ENCODE measurements around the gene BRPF1. TPM values are rescaled to one million over a fixed set of nuclear protein-coding genes. Genes with fewer than 3 reads are reported as not detected.

Gene BRPF1
- total and polyA plus RNA-seq, 4 donors: 8.3 to 26.4 (median 16.0) TPM

DNA sequence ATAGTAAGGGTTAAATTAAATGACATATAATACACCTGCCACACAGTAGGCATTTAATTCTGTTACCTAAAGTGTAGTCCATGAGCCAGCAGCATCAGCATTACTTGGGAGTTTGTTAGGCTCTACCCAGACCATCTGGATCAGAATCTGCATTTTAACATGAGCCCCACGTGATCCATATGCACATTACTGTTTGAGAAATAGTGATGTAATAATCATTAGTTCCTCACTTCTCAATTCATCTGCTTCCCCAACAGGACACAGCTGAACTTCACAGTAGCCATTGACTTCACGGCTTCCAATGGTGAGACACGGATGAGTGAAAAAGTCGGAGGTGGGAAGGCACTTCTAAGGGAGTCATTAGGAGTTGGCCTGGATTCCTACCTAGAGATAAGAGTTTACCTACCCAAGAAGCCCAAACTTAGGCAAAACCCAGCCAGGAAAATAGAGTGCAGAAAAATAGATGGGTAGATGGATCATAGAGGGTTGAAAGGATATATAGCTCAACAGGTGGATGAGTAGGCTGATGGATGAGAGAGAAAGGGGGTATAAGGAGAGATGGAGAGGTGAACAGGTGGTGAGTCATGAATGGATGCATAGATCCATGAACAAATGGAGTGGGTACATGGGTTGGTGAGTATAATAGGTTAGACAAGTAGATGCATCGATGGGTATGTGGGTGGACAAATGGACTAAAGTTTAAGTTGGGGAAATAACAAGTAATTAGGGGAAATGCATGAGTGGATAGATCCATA is 14.6 kb upstream of the BRPF1 start:
- H3K9ac ChIP-seq (ENCODE audit: insufficient read depth in 1 of 2, low read length in 2 of 2): no peak overlapping the region
- ATAC-seq (ENCODE audit: insufficient read depth, low FRiP score) (no peak), DNase-seq (no peak)
- H3K9me3 ChIP-seq (ENCODE audit: control insufficient read depth in 4 of 4, insufficient read depth in 3 of 4, low read length in 3 of 4): no peaks in the 10 kb centered on the region
- no peaks in the 10 kb centered on the region for H3K4me1 ChIP-seq (ENCODE audit: control insufficient read depth in 5 of 5, insufficient read depth in 5 of 5, low read length in 5 of 5)
- no peaks in the 10 kb centered on the region for H3K36me3 ChIP-seq (ENCODE audit: control insufficient read depth in 4 of 4, insufficient read depth in 4 of 4, low read length in 4 of 4)
- 49 to 72% methylated on average over 5 of the region's 5 CpGs for WGBS, 2 donors
- TF ChIP-seq, protein P1, sequence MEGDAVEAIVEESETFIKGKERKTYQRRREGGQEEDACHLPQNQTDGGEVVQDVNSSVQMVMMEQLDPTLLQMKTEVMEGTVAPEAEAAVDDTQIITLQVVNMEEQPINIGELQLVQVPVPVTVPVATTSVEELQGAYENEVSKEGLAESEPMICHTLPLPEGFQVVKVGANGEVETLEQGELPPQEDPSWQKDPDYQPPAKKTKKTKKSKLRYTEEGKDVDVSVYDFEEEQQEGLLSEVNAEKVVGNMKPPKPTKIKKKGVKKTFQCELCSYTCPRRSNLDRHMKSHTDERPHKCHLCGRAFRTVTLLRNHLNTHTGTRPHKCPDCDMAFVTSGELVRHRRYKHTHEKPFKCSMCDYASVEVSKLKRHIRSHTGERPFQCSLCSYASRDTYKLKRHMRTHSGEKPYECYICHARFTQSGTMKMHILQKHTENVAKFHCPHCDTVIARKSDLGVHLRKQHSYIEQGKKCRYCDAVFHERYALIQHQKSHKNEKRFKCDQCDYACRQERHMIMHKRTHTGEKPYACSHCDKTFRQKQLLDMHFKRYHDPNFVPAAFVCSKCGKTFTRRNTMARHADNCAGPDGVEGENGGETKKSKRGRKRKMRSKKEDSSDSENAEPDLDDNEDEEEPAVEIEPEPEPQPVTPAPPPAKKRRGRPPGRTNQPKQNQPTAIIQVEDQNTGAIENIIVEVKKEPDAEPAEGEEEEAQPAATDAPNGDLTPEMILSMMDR (IDR thresholded peaks at IDR 0.05; ENCODE audit: control extremely low read depth, extremely low read depth): no peak
- no peak overlapping the region for H3K27ac ChIP-seq (ENCODE audit: low read depth in 1 of 2, low read length in 1 of 2)
- no peak overlapping the region for H3K4me3 ChIP-seq
- H3K27me3 ChIP-seq (ENCODE audit: control insufficient read depth in 3 of 3, insufficient read depth in 3 of 3, low read length in 2 of 3): no peaks in the 10 kb centered on the region

- no peaks in the 10 kb centered on the region for H3K9me3 ChIP-seq (ENCODE audit: control insufficient read depth in 4 of 4, insufficient read depth in 3 of 4, low read length in 3 of 4)
- no peaks in the 10 kb centered on the region for H3K36me3 ChIP-seq (ENCODE audit: control insufficient read depth in 4 of 4, insufficient read depth in 4 of 4, low read length in 4 of 4)
- no peak for ATAC-seq (ENCODE audit: insufficient read depth, low FRiP score)
- TF ChIP-seq, protein P1 (IDR thresholded peaks at IDR 0.05; ENCODE audit: control extremely low read depth, extremely low read depth): no peak
- no peak overlapping the region for H3K27ac ChIP-seq (ENCODE audit: low read depth in 1 of 2, low read length in 1 of 2)
- H3K4me1 ChIP-seq (ENCODE audit: control insufficient read depth in 5 of 5, insufficient read depth in 5 of 5, low read length in 5 of 5): no peaks in the 10 kb centered on the region
- H3K4me3 ChIP-seq: no peak overlapping the region
- H3K9ac ChIP-seq (ENCODE audit: insufficient read depth in 1 of 2, low read length in 2 of 2): no peak overlapping the region
- no peaks in the 10 kb centered on the region for H3K27me3 ChIP-seq (ENCODE audit: control insufficient read depth in 3 of 3, insufficient read depth in 3 of 3, low read length in 2 of 3)
- no peak for DNase-seq
- WGBS, 2 donors: 94 to 98% methylated on average over 1 of the region's 1 CpG
Measured at GRCh38 chr3:9717563-9717962, 14.0 kb upstream of the BRPF1 start.

GRCh38 chr3:9718118-9718517 is 13.4 kb upstream of the BRPF1 start:
- 61 to 78% methylated on average over 4 of the region's 4 CpGs for WGBS, 2 donors

More at GRCh38 chr3:9718118-9718517, 13.4 kb upstream of the BRPF1 start:
- Histone ChIP-seq H3K9ac (ENCODE audit: insufficient read depth in 1 of 2, low read length in 2 of 2) (no peak overlapping the region), H3K4me1 (ENCODE audit: control insufficient read depth in 5 of 5, insufficient read depth in 5 of 5, low read length in 5 of 5) (no peaks in the 10 kb centered on the region), H3K27ac (ENCODE audit: low read depth in 1 of 2, low read length in 1 of 2) (no peak overlapping the region), H3K27me3 (ENCODE audit: control insufficient read depth in 3 of 3, insufficient read depth in 3 of 3, low read length in 2 of 3) (no peaks in the 10 kb centered on the region), H3K9me3 (ENCODE audit: control insufficient read depth in 4 of 4, insufficient read depth in 3 of 4, low read length in 3 of 4) (no peaks in the 10 kb centered on the region), H3K36me3 (ENCODE audit: control insufficient read depth in 4 of 4, insufficient read depth in 4 of 4, low read length in 4 of 4) (no peaks in the 10 kb centered on the region), H3K4me3 (no peak overlapping the region)
- TF ChIP-seq, protein P1 (IDR thresholded peaks at IDR 0.05; ENCODE audit: control extremely low read depth, extremely low read depth): no peak
- ATAC-seq (ENCODE audit: insufficient read depth, low FRiP score) (no peak), DNase-seq (no peak)
